ENCODE measurements around the gene HEATR5A. TPM values are rescaled to one million over a fixed set of nuclear protein-coding genes. Genes with fewer than 3 reads are reported as not detected.

The HEATR5A gene
- total and polyA plus RNA-seq, 10 of the 15 experiments (the other 5 are each of a cell fraction or from before 2014, with no cell fraction given) = 5.1 to 37.1 (median 13.8) TPM

DNA sequence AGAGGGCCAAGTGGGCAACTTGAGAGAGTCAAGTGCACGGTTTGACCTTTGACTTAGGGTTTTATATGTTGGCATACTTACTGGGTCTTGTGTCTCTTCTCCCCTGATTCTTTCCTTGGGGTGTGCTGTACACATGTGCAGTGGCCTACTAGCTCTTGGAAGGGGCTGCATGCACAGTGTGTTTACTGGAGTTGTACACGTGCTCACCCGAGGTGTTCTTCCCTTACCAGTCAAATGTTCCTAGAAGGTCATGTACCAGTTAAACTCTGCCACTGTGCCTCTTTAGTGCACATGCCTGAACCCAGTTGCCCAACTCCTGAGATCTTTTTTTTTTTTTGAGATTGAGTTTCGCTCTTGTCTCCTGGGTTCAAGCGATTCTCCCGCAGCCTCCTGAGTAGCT lies 46.2 kb upstream of the HEATR5A start:
- Histone ChIP-seq H4K20me1 (ENCODE audit: control insufficient read depth, insufficient read depth) (no peaks in the 10 kb centered on the region), H2AFZ (ENCODE audit: control insufficient read depth, low read depth, low read length) (no peak overlapping the region), H3K27me3 (replicated peaks in 1 of 2; ENCODE audit: control insufficient read depth in 2 of 2, insufficient read depth in 2 of 2, low read length in 1 of 2) (no peaks in the 10 kb centered on the region), H3K4me3 (no peak overlapping the region), H3K9ac (ENCODE audit: control insufficient read depth, insufficient read depth, low read length) (no peak overlapping the region), H3K9me3 (replicated peaks; ENCODE audit: control insufficient read depth, insufficient read depth, low read length) (no peaks in the 10 kb centered on the region), H3K4me1 (ENCODE audit: control insufficient read depth, insufficient read depth, low read length) (no peaks in the 10 kb centered on the region; the same call in 1 of the 2 replicates), H3K36me3 (ENCODE audit: control insufficient read depth in 2 of 2, insufficient read depth in 2 of 2, low read length in 1 of 2) (no peaks in the 10 kb centered on the region), H3K79me2 (ENCODE audit: control insufficient read depth, insufficient read depth, low read length) (no peaks in the 10 kb centered on the region), H3K27ac (ENCODE audit: control insufficient read depth, insufficient read depth) (no peak overlapping the region), H3K4me2 (ENCODE audit: control insufficient read depth, insufficient read depth) (no peak overlapping the region)
- CTCF ChIA-PET = no interaction called here
- RAD21 ChIA-PET (ENCODE audit: unreplicated experiment) = no interaction called here
- ATAC-seq (no peak), DNase-seq (ENCODE audit: low read depth, low spot score) (no peak), FAIRE-seq (no peak)
- TF ChIP-seq KAT2A (conservative IDR thresholded peaks at IDR 0.05; ENCODE audit: control insufficient read depth, low read depth, low read length) = no peak
- no peak for TF ChIP-seq TCF7 (IDR thresholded peaks at IDR 0.05; ENCODE audit: borderline replicate concordance)
- TF ChIP-seq, protein P1, sequence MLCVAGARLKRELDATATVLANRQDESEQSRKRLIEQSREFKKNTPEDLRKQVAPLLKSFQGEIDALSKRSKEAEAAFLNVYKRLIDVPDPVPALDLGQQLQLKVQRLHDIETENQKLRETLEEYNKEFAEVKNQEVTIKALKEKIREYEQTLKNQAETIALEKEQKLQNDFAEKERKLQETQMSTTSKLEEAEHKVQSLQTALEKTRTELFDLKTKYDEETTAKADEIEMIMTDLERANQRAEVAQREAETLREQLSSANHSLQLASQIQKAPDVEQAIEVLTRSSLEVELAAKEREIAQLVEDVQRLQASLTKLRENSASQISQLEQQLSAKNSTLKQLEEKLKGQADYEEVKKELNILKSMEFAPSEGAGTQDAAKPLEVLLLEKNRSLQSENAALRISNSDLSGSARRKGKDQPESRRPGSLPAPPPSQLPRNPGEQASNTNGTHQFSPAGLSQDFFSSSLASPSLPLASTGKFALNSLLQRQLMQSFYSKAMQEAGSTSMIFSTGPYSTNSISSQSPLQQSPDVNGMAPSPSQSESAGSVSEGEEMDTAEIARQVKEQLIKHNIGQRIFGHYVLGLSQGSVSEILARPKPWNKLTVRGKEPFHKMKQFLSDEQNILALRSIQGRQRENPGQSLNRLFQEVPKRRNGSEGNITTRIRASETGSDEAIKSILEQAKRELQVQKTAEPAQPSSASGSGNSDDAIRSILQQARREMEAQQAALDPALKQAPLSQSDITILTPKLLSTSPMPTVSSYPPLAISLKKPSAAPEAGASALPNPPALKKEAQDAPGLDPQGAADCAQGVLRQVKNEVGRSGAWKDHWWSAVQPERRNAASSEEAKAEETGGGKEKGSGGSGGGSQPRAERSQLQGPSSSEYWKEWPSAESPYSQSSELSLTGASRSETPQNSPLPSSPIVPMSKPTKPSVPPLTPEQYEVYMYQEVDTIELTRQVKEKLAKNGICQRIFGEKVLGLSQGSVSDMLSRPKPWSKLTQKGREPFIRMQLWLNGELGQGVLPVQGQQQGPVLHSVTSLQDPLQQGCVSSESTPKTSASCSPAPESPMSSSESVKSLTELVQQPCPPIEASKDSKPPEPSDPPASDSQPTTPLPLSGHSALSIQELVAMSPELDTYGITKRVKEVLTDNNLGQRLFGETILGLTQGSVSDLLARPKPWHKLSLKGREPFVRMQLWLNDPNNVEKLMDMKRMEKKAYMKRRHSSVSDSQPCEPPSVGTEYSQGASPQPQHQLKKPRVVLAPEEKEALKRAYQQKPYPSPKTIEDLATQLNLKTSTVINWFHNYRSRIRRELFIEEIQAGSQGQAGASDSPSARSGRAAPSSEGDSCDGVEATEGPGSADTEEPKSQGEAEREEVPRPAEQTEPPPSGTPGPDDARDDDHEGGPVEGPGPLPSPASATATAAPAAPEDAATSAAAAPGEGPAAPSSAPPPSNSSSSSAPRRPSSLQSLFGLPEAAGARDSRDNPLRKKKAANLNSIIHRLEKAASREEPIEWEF (IDR thresholded peaks at IDR 0.05; ENCODE audit: insufficient replicate concordance, low read depth, low read length) = no peak
- in situ Hi-C loops (cut with MboI) (no loop called here), intact Hi-C loops (cut with micrococcal nuclease; ENCODE audit: unreplicated experiment) (no loop called here)
- SMC1A ChIA-PET (ENCODE audit: uncharacterized antibody, unreplicated experiment) = no interaction called here
- no TSS peak for BruUV-seq (replicated peaks)
- 73% methylated on average over 6 of the region's 6 CpGs for WGBS (ENCODE audit: insufficient coverage, insufficient replicate concordance, low lambda C conversion rate, missing lambda C conversion rate)
- POLR2A ChIA-PET = no interaction called here
